Esophagus muscularis mucosa (tissue), 4 donors: Measurements from ENCODE around the gene MMP14. TPM values are rescaled to one million over a fixed set of nuclear protein-coding genes. Genes with fewer than 3 reads are reported as not detected.

Source experiments
- DNase-seq: peaks from one replicate; pipeline ENCODE4 v3.0.0-alpha.2; 2017; ENCODE audit errors: extremely low spot score
- H3K27ac ChIP-seq, 4 donors: fragments of 200-600 bp; sonication (generic); replicated peaks in 1 of 4; 1 replicate in 3 of 4; 2 replicates in 1 of 4; pipeline ENCODE4 v1.5.1; 2016 to 2019; ENCODE audit warnings: mild to moderate bottlenecking in 1 of 4
- H3K27me3 ChIP-seq, 4 donors: fragments of 200-600 bp; sonication (generic); one replicate each; pipeline versions ENCODE4 v1.5.1 to v1.6.0; 2016 to 2019
- H3K36me3 ChIP-seq, 4 donors: fragments of 200-600 bp; sonication (generic); one replicate each; pipeline ENCODE4 v1.5.1; 2016 to 2019
- H3K4me1 ChIP-seq, 4 donors: fragments of 200-600 bp; sonication (generic); one replicate each; pipeline ENCODE4 v1.5.1; 2016 to 2019
- H3K4me3 ChIP-seq, 4 donors: fragments of 200-600 bp; sonication (generic); 1 replicate in 2 of 4; 2 replicates in 2 of 4; pipeline ENCODE4 v1.5.1; 2016 to 2019; ENCODE audit warnings: mild to moderate bottlenecking in 4 of 4, moderate library complexity in 1 of 4
- H3K9me3 ChIP-seq, 4 donors: fragments of 200-600 bp; sonication (generic); 1 replicate in 3 of 4; 2 replicates in 1 of 4; pipeline ENCODE4 v1.5.1; 2016 to 2019
- CTCF ChIP-seq, 3 experiments: fragments of 200-600 bp in 2 of 3; fragments of 450-650 bp in 1 of 3; sonication (generic) in 2 of 3; IDR thresholded peaks; one replicate each; pipeline ENCODE4 v1.5.1; 2017 to 2019; ENCODE audit warnings: antibody characterized with exemption in 3 of 3, mild to moderate bottlenecking in 2 of 3, moderate library complexity in 1 of 3
- EP300 ChIP-seq: sonication (generic); formaldehyde crosslinking; IDR thresholded peaks from one replicate; pipeline ENCODE4 v1.6.1; 2017; ENCODE audit warnings: antibody characterized with exemption
- POLR2A ChIP-seq: fragments of 450-650 bp; IDR thresholded peaks from one replicate; pipeline ENCODE4 v1.6.1; 2017; ENCODE audit warnings: antibody characterized with exemption, moderate library complexity, mild to moderate bottlenecking, low read depth
- POLR2AphosphoS5 ChIP-seq, 2 donors: sonication (generic); formaldehyde crosslinking; IDR thresholded peaks; one replicate each; pipeline ENCODE4 v1.6.1; 2017; ENCODE audit warnings: antibody characterized with exemption in 2 of 2
- WGBS: methylation state at CpG from one replicate; pipeline ENCODE4 v1.1.5; 2018; 5-methylcytosine and 5-hydroxymethylcytosine counted together
- intact Hi-C: fragments of 100-400 bp; cut with DNase I; formaldehyde crosslinking; loops from one replicate; pipeline ENCODE4 v1.15.1; 2023
- total RNA-seq, 4 donors: library from RNA; depleted of rRNA; stranded (reverse); fragments of >200 nt; gene quantifications; one replicate each; pipeline versions ENCODE4 v1.1.0 to v1.2.1, GENCODE V29; 2016

Gene MMP14
- total RNA-seq, 4 donors from 2014 or later: 83.9 to 149 (median 123) TPM

DNA sequence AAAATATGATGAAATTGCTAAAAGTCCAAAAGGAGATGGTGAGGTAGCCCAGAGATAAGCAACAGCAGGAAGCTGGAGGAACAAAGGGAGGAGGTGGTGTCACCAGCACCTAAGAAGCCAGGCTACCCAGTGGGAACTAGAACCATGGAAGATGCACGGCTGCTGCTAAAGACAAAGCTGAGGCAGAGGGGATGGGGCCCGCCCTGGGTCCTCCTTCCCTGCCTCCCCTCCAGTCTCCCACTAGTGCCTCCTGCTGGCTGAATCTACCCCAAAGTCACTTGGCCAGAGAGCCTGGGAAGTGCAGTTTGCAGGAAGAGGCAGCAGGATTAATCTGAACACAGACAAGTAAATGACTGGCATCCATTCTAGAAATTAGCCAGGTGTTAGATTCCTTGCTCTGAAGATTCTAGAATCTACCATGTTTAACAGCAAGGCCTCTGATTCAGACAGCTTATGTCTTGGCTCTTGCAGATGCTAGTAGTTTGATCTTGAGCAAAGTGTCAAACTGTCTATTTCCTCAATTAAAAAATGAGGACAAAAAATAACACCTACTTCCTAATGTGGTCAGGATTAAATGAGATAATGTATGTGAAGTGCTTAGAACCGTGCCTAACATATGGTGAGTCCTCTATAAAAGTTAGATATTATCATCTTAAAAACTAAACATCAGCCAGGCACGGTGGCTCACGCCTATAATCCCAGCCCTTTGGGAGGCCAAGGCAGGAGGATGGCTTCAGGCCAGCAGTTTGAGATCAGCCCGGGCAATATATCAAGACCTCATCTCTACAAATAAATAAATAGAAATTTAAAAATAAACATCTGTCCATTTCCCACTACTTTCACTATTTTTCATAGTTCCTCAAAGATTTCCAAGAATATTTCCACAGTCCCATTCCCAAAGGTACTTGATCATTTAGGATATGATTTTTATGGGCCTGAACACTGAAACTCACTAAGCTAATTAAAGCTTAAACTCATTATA, 29.3 kb downstream of the MMP14 start:
- WGBS: 40% methylated on average over 6 of the region's 6 CpGs
- intact Hi-C loops: no loop called here
- Histone ChIP-seq H3K4me3 (no peak overlapping the region), H3K4me1 (peaks cover 9 to 28% (median 25%) of the 10 kb centered on the region in 4 donors), H3K27ac (no peak overlapping the region), H3K36me3 (no peaks in the 10 kb centered on the region), H3K27me3 (no peaks in the 10 kb centered on the region), H3K9me3 (no peaks in the 10 kb centered on the region)
- DNase-seq: no peak
- TF ChIP-seq EP300 (no peak), CTCF (IDR thresholded peaks at IDR 0.05) (no peak), POLR2AphosphoS5 (IDR thresholded peaks at IDR 0.05) (no peak), POLR2A (no peak)

DNA sequence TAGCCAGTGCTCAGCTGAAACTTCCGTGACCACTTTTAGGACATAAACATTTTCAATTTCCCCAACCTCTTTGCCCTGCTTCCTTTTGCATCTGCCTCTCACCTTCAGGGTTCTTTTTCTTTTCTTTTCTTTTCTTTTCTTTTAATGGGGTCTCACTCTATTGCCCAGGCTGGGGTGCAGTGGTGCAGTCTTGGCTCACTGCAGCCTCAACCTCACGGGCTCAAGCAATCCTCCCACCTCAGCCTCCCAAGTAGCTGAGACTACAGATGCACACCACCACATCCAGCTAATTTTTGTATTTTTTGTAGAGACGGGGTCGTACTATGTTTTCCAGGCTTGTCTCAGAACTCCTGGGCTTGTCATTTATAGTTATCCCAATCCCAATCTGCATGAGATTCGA, 30.5 kb downstream of the MMP14 start:
- TF ChIP-seq EP300 (no peak), POLR2A (no peak), POLR2AphosphoS5 (IDR thresholded peaks at IDR 0.05) (no peak), CTCF (IDR thresholded peaks at IDR 0.05) (no peak)
- no peaks in the 10 kb centered on the region for H3K9me3 ChIP-seq
- 97% methylated on average over 5 of the region's 5 CpGs for WGBS
- intact Hi-C loops: no loop called here
- peaks cover 0 to under 1% (median 0%) of the 10 kb centered on the region in 4 donors for H3K27me3 ChIP-seq
- H3K4me3 ChIP-seq: no peak overlapping the region
- peaks cover 9 to 34% (median 28%) of the 10 kb centered on the region in 4 donors for H3K4me1 ChIP-seq
- no peak for DNase-seq
- H3K36me3 ChIP-seq: no peaks in the 10 kb centered on the region
- H3K27ac ChIP-seq: no peak overlapping the region

GRCh38 chr14:22870811-22871223, 34.4 kb downstream of the MMP14 start:
- no peak for TF ChIP-seq POLR2A
- TF ChIP-seq EP300: no peak
- no peak for TF ChIP-seq POLR2AphosphoS5 (IDR thresholded peaks at IDR 0.05)
- TF ChIP-seq CTCF (IDR thresholded peaks at IDR 0.05): no peak
- H3K4me3 ChIP-seq: peak overlapping the region; percentile 92 to 100 (median 98)
- H3K27me3 ChIP-seq: peaks cover 0 to 3% (median 0%) of the 10 kb centered on the region in 4 donors
- intact Hi-C loops: loop anchor here (10.0 kb wide), 1 partner anchor 114 kb away; the partner anchor contains the start of gene AJUBA
- peaks cover 22 to 61% (median 57%) of the 10 kb centered on the region in 4 donors for H3K4me1 ChIP-seq
- no peaks in the 10 kb centered on the region for H3K9me3 ChIP-seq
- DNase-seq: no peak
- H3K27ac ChIP-seq: peak overlapping the region; percentile 98 to 100 (median 100)
- WGBS: 0% methylated on average over 1 of the region's 1 CpG
- peaks cover 18 to 29% (median 27%) of the 10 kb centered on the region in 4 donors for H3K36me3 ChIP-seq

GRCh38 chr14:22871224-22872032, 35.0 kb downstream of the MMP14 start, which contains the start of gene LRP10:
Gene LRP10, plus strand, starts transcription at chr14:22871740. Its CDS starts 564 bp downstream, at chr14:22872304.
- TF ChIP-seq POLR2AphosphoS5 (IDR thresholded peaks at IDR 0.05): peak; percentile 85 to 93
- peak in 1 of 3 experiments; percentile 6 for TF ChIP-seq CTCF (IDR thresholded peaks at IDR 0.05)
- TF ChIP-seq EP300: peak; percentile 8
- TF ChIP-seq POLR2A: peak; percentile 85
- peak; percentile 98 for DNase-seq
- peaks cover 24 to 35% (median 34%) of the 10 kb centered on the region in 4 donors for H3K36me3 ChIP-seq
- 0% methylated on average over 25 of the region's 50 CpGs for WGBS
- peak within 1 kb of the TSS; percentile 98 to 100 (median 100) for H3K27ac ChIP-seq
- H3K4me3 ChIP-seq: peak within 1 kb of the TSS; percentile 92 to 100 (median 98)
- intact Hi-C loops: loop anchor here (1.0 to 10.0 kb wide), 2 partner anchors 29 to 113 kb away; partner anchors contain the start of gene AJUBA
- no peaks in the 10 kb centered on the region for H3K9me3 ChIP-seq
- H3K27me3 ChIP-seq: peaks cover 0 to 3% (median 0%) of the 10 kb centered on the region in 4 donors
- peaks cover 27 to 61% (median 57%) of the 10 kb centered on the region in 4 donors for H3K4me1 ChIP-seq
